ENCODE results near the gene HS6ST3.

DNA sequence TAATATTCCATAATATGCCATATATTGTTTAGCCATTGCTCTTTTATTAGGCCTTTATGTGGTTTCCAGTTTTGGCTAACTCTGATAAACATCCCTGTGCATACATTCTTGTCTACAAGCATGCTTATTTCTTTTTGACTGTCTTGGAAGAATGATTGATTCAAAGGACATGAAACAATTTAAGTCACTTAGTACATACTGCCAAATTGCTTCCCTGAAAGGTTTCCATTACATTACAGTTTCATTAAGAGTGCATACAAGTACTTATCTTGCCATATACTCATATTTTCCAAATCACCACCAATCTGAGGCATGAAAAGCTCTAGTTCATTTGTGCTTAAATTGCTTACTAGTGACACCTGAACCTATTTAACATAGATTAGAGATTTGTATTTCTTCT, 790.5 kb downstream of the HS6ST3 start:
- TF ChIP-seq EZH2 (IDR thresholded peaks at IDR 0.05; ENCODE audit: low read length, missing control alignments) = no peak
- TF ChIP-seq, protein P1, sequence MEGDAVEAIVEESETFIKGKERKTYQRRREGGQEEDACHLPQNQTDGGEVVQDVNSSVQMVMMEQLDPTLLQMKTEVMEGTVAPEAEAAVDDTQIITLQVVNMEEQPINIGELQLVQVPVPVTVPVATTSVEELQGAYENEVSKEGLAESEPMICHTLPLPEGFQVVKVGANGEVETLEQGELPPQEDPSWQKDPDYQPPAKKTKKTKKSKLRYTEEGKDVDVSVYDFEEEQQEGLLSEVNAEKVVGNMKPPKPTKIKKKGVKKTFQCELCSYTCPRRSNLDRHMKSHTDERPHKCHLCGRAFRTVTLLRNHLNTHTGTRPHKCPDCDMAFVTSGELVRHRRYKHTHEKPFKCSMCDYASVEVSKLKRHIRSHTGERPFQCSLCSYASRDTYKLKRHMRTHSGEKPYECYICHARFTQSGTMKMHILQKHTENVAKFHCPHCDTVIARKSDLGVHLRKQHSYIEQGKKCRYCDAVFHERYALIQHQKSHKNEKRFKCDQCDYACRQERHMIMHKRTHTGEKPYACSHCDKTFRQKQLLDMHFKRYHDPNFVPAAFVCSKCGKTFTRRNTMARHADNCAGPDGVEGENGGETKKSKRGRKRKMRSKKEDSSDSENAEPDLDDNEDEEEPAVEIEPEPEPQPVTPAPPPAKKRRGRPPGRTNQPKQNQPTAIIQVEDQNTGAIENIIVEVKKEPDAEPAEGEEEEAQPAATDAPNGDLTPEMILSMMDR (conservative IDR thresholded peaks at IDR 0.05 in 1 of 2, IDR thresholded peaks at IDR 0.05 in 1 of 2; ENCODE audit: low read depth in 1 of 2, low read length in 2 of 2) = no peak
